22Rv1 (cell line): ENCODE measurements around the gene RIT2.

Experiments used
- H3K27ac ChIP-seq: fragments of 450-650 bp; 2 replicates; pipeline ENCODE4 v1.5.1; 2017
- CTCF ChIP-seq: fragments of 450-650 bp; IDR thresholded peaks from 2 replicates; pipeline ENCODE4 v1.5.1; 2017; ENCODE audit warnings: mild to moderate bottlenecking
- ZFX ChIP-seq: fragments of 450-650 bp; IDR thresholded peaks from 2 replicates; pipeline ENCODE4 v1.6.1; 2017; ENCODE audit warnings: antibody characterized with exemption, borderline replicate concordance

RIT2 gene

DNA sequence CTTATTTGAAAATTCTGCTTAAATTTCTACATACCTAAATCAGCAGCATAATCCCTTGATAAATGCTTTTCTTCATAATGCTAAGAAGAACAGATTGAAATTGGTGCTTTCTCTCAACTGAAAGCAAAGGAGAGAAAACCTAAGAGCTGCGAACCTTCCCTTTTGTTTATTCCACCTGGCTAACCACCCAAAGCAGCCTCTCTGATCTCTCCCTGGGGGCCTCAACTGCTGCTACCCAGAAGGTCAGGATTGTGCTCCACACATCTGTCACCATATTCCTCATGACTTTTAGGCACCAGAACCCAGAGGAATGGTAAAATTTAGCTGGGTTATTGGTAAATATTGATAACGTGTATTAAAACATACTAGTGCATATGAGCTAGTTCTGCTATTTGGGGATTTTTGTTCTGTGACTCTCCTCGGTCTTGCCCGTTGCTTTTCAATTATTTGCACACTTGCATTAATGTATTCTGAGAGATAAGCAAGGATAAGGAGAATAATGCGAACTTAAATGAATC lies 334.1 kb downstream of the RIT2 start:
- TF ChIP-seq ZFX: no peak
- TF ChIP-seq CTCF: no peak
- no peak overlapping the region for H3K27ac ChIP-seq

DNA sequence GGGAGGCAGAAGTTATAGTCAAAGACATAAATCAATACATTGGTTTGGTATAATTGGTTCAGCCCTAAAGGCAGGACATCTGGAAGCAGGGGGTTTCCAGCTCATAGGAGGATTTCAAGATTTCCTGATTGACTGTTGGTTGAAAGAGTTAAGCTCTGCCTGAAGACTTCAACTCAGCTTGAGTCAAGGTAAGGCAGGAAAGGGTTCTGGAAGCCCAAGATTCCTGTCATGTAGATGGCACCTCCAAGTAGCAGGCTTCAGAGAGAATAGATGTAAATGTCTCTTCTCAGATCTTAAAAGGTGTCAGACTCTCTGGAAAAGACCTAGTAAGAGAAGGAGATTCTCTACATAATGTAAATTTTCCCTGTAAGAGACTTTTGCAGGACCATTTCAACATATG lies 335.3 kb downstream of the RIT2 start:
- TF ChIP-seq CTCF: no peak
- TF ChIP-seq ZFX: no peak
- no peak overlapping the region for H3K27ac ChIP-seq

DNA sequence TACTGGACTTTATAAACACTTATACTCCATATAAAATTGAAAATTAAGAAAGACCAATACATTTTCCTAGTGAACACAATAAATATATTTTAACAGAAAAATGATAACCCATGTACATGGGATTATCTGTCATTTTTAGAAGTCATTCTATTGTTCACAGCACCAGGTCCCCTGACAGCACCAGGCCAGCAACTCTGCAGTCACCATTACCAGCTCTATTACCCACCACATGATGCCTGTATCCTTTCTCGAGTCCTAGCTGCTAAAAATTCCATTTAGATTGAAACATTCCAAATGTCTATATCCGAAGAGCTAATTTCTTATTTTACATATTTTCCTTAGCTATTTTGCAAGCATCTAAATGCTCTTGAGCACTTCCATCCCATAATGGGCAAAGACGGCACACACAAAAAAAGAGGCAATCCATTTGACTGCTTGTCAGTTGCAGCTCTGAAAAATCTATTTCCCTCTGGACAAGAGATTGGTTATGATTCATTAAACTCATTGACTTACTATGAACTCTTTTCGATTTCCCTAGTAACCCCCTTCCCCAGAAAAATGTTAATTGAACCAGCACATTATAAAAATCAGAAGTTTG lies 336.9 kb downstream of the RIT2 start:
- no peak overlapping the region for H3K27ac ChIP-seq
- TF ChIP-seq ZFX (no peak), CTCF (no peak)

- TF ChIP-seq CTCF (no peak), ZFX (no peak)
- no peak overlapping the region for H3K27ac ChIP-seq
These were observed 337.5 kb downstream of the RIT2 start for GRCh38 chr18:42778024-42778423.

GRCh38 chr18:42773870-42774269 lies 341.6 kb downstream of the RIT2 start:
- H3K27ac ChIP-seq: no peak overlapping the region
- TF ChIP-seq ZFX: no peak
- no peak for TF ChIP-seq CTCF

DNA sequence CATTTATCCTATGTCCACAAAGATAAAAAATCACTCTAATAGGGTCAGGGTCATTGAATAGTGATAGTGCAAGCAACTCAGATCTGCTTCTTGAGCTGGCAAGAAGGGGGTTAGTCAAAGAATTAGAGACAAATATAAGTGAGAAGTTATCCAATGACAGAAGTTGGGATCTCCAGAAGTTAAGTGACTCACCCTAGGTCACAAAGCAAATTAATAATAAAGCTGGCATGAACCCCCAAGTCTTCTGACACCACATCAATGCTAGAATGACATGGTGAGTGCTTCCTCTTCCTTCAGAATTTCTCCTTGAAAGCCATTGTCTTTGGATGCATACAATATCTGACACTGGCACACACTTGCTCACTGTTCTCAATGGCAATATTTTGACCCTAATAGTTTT lies 343.5 kb downstream of the RIT2 start:
- TF ChIP-seq CTCF (no peak), ZFX (no peak)

GRCh38 chr18:42765302-42765701 lies 350.2 kb downstream of the RIT2 start:
- peak overlapping the region; percentile 54 for H3K27ac ChIP-seq
- no peak for TF ChIP-seq CTCF
- TF ChIP-seq ZFX: no peak

More for the DNA sequence above, 343.5 kb downstream of the RIT2 start:
- no peak overlapping the region for H3K27ac ChIP-seq
